Fibroblast of peridontal ligament (primary cell): ENCODE results near the gene SRGAP1.
"Not testable (repeated sequence)": the region's sequence is repeated elsewhere in the genome, so short reads cannot be mapped to it uniquely, and the experiment has no call there.

Source experiments
- DNase-seq: peaks from one replicate; pipeline ENCODE4 v3.0.0-alpha.2; 2010; ENCODE audit errors: extremely low read depth

Gene SRGAP1

GRCh38 chr12:63869656-63870055 lies 25.2 kb downstream of the SRGAP1 start:
- peak; percentile 48 for DNase-seq

- no peak for DNase-seq
Measured at GRCh38 chr12:63870838-63871237, 26.3 kb downstream of the SRGAP1 start.

GRCh38 chr12:63874897-63875480 lies 30.5 kb downstream of the SRGAP1 start:
- no peak for DNase-seq

GRCh38 chr12:63875703-63876102 lies 31.2 kb downstream of the SRGAP1 start:
- DNase-seq, result peak; percentile 62

- DNase-seq, result peak; percentile 46
Measured at GRCh38 chr12:63876980-63877379, 32.5 kb downstream of the SRGAP1 start.

GRCh38 chr12:63877693-63878092 lies 33.2 kb downstream of the SRGAP1 start:
- DNase-seq, result no peak

GRCh38 chr12:63880235-63880634 lies 35.7 kb downstream of the SRGAP1 start:
- DNase-seq, result not testable (repeated sequence)

- no peak for DNase-seq
Measured at GRCh38 chr12:63880742-63881263, 36.3 kb downstream of the SRGAP1 start.

- DNase-seq, result peak; percentile 49
Measured at GRCh38 chr12:63882844-63883243, 38.3 kb downstream of the SRGAP1 start.

GRCh38 chr12:63885401-63885800 lies 40.9 kb downstream of the SRGAP1 start:
- DNase-seq, result no peak

GRCh38 chr12:63888908-63889635 lies 44.6 kb downstream of the SRGAP1 start:
- peak; percentile 62 for DNase-seq

- DNase-seq, result no peak
Measured at GRCh38 chr12:63889721-63890509, 45.4 kb downstream of the SRGAP1 start.

- no peak for DNase-seq
Measured at GRCh38 chr12:63893170-63893569, 48.7 kb downstream of the SRGAP1 start.

GRCh38 chr12:63894132-63894531 lies 49.6 kb downstream of the SRGAP1 start:
- DNase-seq, result no peak

GRCh38 chr12:63895841-63896240 lies 51.3 kb downstream of the SRGAP1 start:
- no peak for DNase-seq

GRCh38 chr12:63897931-63898330 lies 53.4 kb downstream of the SRGAP1 start:
- DNase-seq, result no peak

GRCh38 chr12:63898764-63899337 lies 54.4 kb downstream of the SRGAP1 start:
- no peak for DNase-seq

GRCh38 chr12:63899396-63899795 lies 54.9 kb downstream of the SRGAP1 start:
- DNase-seq, result no peak

- no peak for DNase-seq
Measured at GRCh38 chr12:63900922-63901793, 56.7 kb downstream of the SRGAP1 start.

GRCh38 chr12:63904653-63905052 lies 60.2 kb downstream of the SRGAP1 start:
- no peak for DNase-seq

GRCh38 chr12:63905544-63905943 lies 61.0 kb downstream of the SRGAP1 start:
- DNase-seq, result no peak
